Trophoblast cell (in vitro differentiated cells and primary cell): Measurements from ENCODE around the gene HSP90AB1.
A peak's percentile ranks its signal among the peaks of the same experiment; 100 is the strongest.

Experiments
- DNase-seq, 2 donors: peaks; one replicate each; pipeline ENCODE4 v3.0.0-alpha.2; 2016
- H2AFZ ChIP-seq: 2 replicates; pipeline ENCODE4 v1.6.1; 2013; ENCODE audit warnings: low read length, moderate library complexity, mild to moderate bottlenecking; ENCODE audit not compliant: insufficient read depth, poor library complexity
- H2AK5ac ChIP-seq: 2 replicates; pipeline ENCODE4 v1.6.1; 2013; ENCODE audit warnings: mild to moderate bottlenecking, low read length
- H2BK120ac ChIP-seq: 2 replicates; pipeline ENCODE4 v1.6.1; 2013; ENCODE audit warnings: low read length, mild to moderate bottlenecking, moderate library complexity; ENCODE audit not compliant: insufficient read depth, poor library complexity
- H2BK12ac ChIP-seq: 2 replicates; pipeline ENCODE4 v1.6.1; 2013; ENCODE audit warnings: mild to moderate bottlenecking, low read length, moderate library complexity
- H2BK5ac ChIP-seq: 2 replicates; pipeline ENCODE4 v1.6.1; 2013; ENCODE audit warnings: low read length, low read depth, moderate library complexity, mild to moderate bottlenecking; ENCODE audit not compliant: poor library complexity
- H3K14ac ChIP-seq: 2 replicates; pipeline ENCODE4 v1.6.1; 2013; ENCODE audit warnings: mild to moderate bottlenecking, low read length
- H3K18ac ChIP-seq: 2 replicates; pipeline ENCODE4 v1.6.1; 2013; ENCODE audit warnings: mild to moderate bottlenecking, low read length
- H3K23ac ChIP-seq: 2 replicates; pipeline ENCODE4 v1.6.1; 2013; ENCODE audit warnings: low read length
- H3K27ac ChIP-seq: 2 replicates; pipeline ENCODE4 v1.5.1; 2013; ENCODE audit warnings: low read depth, mild to moderate bottlenecking, inconsistent platforms, low read length, moderate library complexity
- H3K27me3 ChIP-seq: 2 replicates; pipeline ENCODE4 v1.6.1; 2013; ENCODE audit warnings: inconsistent platforms, mild to moderate bottlenecking, low read length, moderate library complexity; ENCODE audit not compliant: insufficient read depth
- H3K36me3 ChIP-seq, 2 experiments: 1 replicate in 1 of 2; 2 replicates in 1 of 2; pipeline ENCODE4 v1.6.1; 2013; ENCODE audit warnings: low read length in 2 of 2, mild to moderate bottlenecking in 2 of 2, moderate library complexity in 1 of 2; ENCODE audit not compliant: insufficient read depth in 2 of 2, control insufficient read depth in 1 of 2
- H3K4ac ChIP-seq: 2 replicates; pipeline ENCODE4 v1.6.1; 2013; ENCODE audit warnings: low read depth, mild to moderate bottlenecking, low read length, moderate library complexity
- H3K4me1 ChIP-seq, 2 experiments: 1 replicate in 1 of 2; 2 replicates in 1 of 2; pipeline ENCODE4 v1.6.1; 2013; ENCODE audit warnings: low read length in 2 of 2, mild to moderate bottlenecking in 2 of 2, moderate library complexity in 1 of 2; ENCODE audit not compliant: insufficient read depth in 2 of 2, control insufficient read depth in 1 of 2
- H3K4me2 ChIP-seq: 2 replicates; pipeline ENCODE4 v1.6.1; 2013; ENCODE audit warnings: inconsistent platforms, mild to moderate bottlenecking, low read length, moderate library complexity
- H3K4me3 ChIP-seq: 2 replicates; pipeline ENCODE4 v1.5.1; 2013; ENCODE audit warnings: mild to moderate bottlenecking, low read depth, low read length, inconsistent platforms
- H3K79me1 ChIP-seq: one replicate; pipeline ENCODE4 v1.6.1; 2013; ENCODE audit warnings: low read length
- H3K79me2 ChIP-seq: 2 replicates; pipeline ENCODE4 v1.6.1; 2013; ENCODE audit warnings: low read length, mild to moderate bottlenecking; ENCODE audit not compliant: control insufficient read depth, insufficient read depth, poor library complexity
- H3K9ac ChIP-seq: 2 replicates; pipeline ENCODE4 v1.6.1; 2013; ENCODE audit warnings: mild to moderate bottlenecking, low read length
- H3K9me3 ChIP-seq: 2 replicates; pipeline ENCODE4 v1.6.1; 2013; ENCODE audit warnings: low read depth, mild to moderate bottlenecking, control low read depth, inconsistent platforms, low read length; ENCODE audit not compliant: insufficient read depth
- H4K12ac ChIP-seq: 2 replicates; pipeline ENCODE4 v1.6.1; 2013; ENCODE audit warnings: low read depth, mild to moderate bottlenecking, low read length, moderate library complexity
- H4K8ac ChIP-seq: 2 replicates; pipeline ENCODE4 v1.6.1; 2013; ENCODE audit warnings: low read depth, mild to moderate bottlenecking, low read length, moderate library complexity
- H4K91ac ChIP-seq: one replicate; pipeline ENCODE4 v1.6.1; 2013; ENCODE audit warnings: low read depth, mild to moderate bottlenecking, low read length, moderate library complexity
- WGBS: extraction: QIAGEN DNeasy Blood & Tissue Kit; methylation state at CpG from one replicate; pipeline ENCODE4 v1.1.7; 2013; ENCODE audit warnings: missing lambda C conversion rate; ENCODE audit not compliant: insufficient read length, insufficient coverage; ENCODE audit errors: extremely low coverage; 5-methylcytosine and 5-hydroxymethylcytosine counted together

The HSP90AB1 gene

DNA sequence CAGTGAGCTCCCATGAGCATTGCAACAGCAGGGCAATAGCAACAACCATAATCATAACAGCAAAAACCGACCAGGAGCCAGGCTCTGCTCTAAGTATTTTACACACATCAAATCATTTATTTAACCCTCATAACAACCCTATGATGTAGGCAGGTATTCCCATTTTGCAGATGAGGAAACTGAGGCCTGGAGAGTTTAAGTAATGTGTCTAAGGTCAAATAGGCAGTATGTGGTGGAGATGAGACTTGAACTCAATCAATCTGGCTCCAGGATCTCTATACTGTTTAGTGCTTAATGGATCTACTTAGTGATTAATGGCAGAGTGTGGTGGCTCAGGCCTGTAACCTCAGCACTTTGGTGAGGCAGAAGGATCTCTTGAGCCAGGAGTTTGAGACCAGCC is 26.7 kb downstream of the HSP90AB1 start:
- H3K4ac ChIP-seq, result no peak overlapping the region
- H4K91ac ChIP-seq, result no peak overlapping the region
- no peak overlapping the region for H4K12ac ChIP-seq
- peaks cover 25% of the 10 kb centered on the region for H3K27me3 ChIP-seq
- no peak overlapping the region for H3K4me2 ChIP-seq
- no peaks in the 10 kb centered on the region for H3K79me1 ChIP-seq
- H3K36me3 ChIP-seq, result no peaks in the 10 kb centered on the region
- DNase-seq, result no peak
- no peak overlapping the region for H3K27ac ChIP-seq
- no peaks in the 10 kb centered on the region for H3K9me3 ChIP-seq
- H3K4me3 ChIP-seq, result no peak overlapping the region
- WGBS, result no CpG with 5 or more reads among the region's 1 CpG
- no peaks in the 10 kb centered on the region for H3K4me1 ChIP-seq
- H3K23ac ChIP-seq, result no peak overlapping the region
- H2AK5ac ChIP-seq, result no peak overlapping the region
- no peak overlapping the region for H4K8ac ChIP-seq
- H3K79me2 ChIP-seq, result no peaks in the 10 kb centered on the region
- no peak overlapping the region for H2BK12ac ChIP-seq
- H2BK120ac ChIP-seq, result no peak overlapping the region
- no peak overlapping the region for H3K18ac ChIP-seq
- no peak overlapping the region for H2AFZ ChIP-seq
- no peak overlapping the region for H3K9ac ChIP-seq
- no peak overlapping the region for H3K14ac ChIP-seq
- H2BK5ac ChIP-seq, result no peak overlapping the region

GRCh38 chr6:44275271-44275748 is 28.4 kb downstream of the HSP90AB1 start:
- Histone ChIP-seq H3K23ac (no peak overlapping the region), H2BK120ac (no peak overlapping the region), H2AK5ac (no peak overlapping the region), H3K27me3 (peaks cover 9% of the 10 kb centered on the region), H3K18ac (no peak overlapping the region), H3K14ac (no peak overlapping the region), H3K36me3 (no peaks in the 10 kb centered on the region), H4K12ac (no peak overlapping the region), H3K4ac (no peak overlapping the region), H3K27ac (no peak overlapping the region), H3K4me2 (no peak overlapping the region), H3K79me1 (no peaks in the 10 kb centered on the region), H3K9me3 (no peaks in the 10 kb centered on the region), H3K4me1 (no peaks in the 10 kb centered on the region), H4K91ac (no peak overlapping the region), H2BK12ac (no peak overlapping the region), H2AFZ (no peak overlapping the region), H2BK5ac (no peak overlapping the region), H3K79me2 (no peaks in the 10 kb centered on the region), H4K8ac (no peak overlapping the region), H3K9ac (no peak overlapping the region), H3K4me3 (no peak overlapping the region)
- no peak for DNase-seq
- WGBS, result no CpG with 5 or more reads among the region's 59 CpGs

GRCh38 chr6:44275749-44276648 is 29.1 kb downstream of the HSP90AB1 start:
- no peaks in the 10 kb centered on the region for H3K9me3 ChIP-seq
- no peak overlapping the region for H2AFZ ChIP-seq
- no CpG with 5 or more reads among the region's 109 CpGs for WGBS

GRCh38 chr6:44276667-44277640 is 30.1 kb downstream of the HSP90AB1 start:
- Histone ChIP-seq H2AFZ (no peak overlapping the region), H3K9me3 (peaks cover under 1% of the 10 kb centered on the region), H3K23ac (no peak overlapping the region), H3K18ac (no peak overlapping the region), H4K8ac (no peak overlapping the region), H3K27ac (no peak overlapping the region), H3K4ac (no peak overlapping the region), H3K4me1 (no peaks in the 10 kb centered on the region), H3K79me2 (no peaks in the 10 kb centered on the region), H2AK5ac (no peak overlapping the region), H3K36me3 (no peaks in the 10 kb centered on the region), H3K9ac (no peak overlapping the region), H3K4me2 (no peak overlapping the region), H3K79me1 (no peaks in the 10 kb centered on the region), H2BK120ac (no peak overlapping the region), H3K14ac (no peak overlapping the region), H2BK12ac (no peak overlapping the region), H3K4me3 (no peak overlapping the region), H4K91ac (no peak overlapping the region), H4K12ac (no peak overlapping the region), H2BK5ac (no peak overlapping the region), H3K27me3 (no peaks in the 10 kb centered on the region)
- no peak for DNase-seq
- WGBS, result no CpG with 5 or more reads among the region's 23 CpGs

More at GRCh38 chr6:44275749-44276648, 29.1 kb downstream of the HSP90AB1 start:
- Histone ChIP-seq H2BK5ac (no peak overlapping the region), H3K4me3 (no peak overlapping the region), H3K27ac (no peak overlapping the region), H3K9ac (no peak overlapping the region), H2BK12ac (no peak overlapping the region), H2AK5ac (no peak overlapping the region), H3K4me2 (no peak overlapping the region), H3K14ac (no peak overlapping the region), H3K18ac (no peak overlapping the region), H3K27me3 (peaks cover 5% of the 10 kb centered on the region), H4K12ac (no peak overlapping the region), H2BK120ac (no peak overlapping the region), H4K8ac (no peak overlapping the region), H4K91ac (no peak overlapping the region), H3K79me2 (no peaks in the 10 kb centered on the region), H3K23ac (no peak overlapping the region), H3K4ac (no peak overlapping the region), H3K79me1 (no peaks in the 10 kb centered on the region), H3K36me3 (no peaks in the 10 kb centered on the region), H3K4me1 (no peaks in the 10 kb centered on the region)
- DNase-seq, result peak in 1 of 2 donors; percentile 17
